ENCODE data around the gene OAT.

OAT gene

GRCh38 chr10:124403548-124403947, 15.2 kb downstream of the OAT start:
- DNase-seq (ENCODE audit: low read depth): no peak

GRCh38 chr10:124402273-124402672, 16.4 kb downstream of the OAT start:
- DNase-seq (ENCODE audit: low read depth): no peak

DNA sequence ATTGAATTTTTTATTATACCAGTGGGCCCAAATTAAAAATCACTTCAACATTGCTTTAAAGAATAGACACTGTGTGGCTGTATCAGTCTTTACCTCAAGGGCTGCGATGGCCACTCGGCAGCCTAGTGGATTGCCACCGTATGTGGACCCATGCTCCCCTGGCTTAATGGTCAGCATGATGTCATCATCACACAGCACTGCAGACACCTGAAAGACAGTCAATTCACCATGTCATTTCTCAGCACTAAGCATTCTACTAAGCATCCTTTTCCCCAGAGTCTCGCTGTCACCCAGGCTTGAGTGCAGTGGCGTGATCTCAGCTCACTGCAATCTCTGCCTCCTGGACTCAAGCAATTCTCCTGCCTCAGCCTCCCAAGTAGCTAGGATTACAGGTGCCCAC, 17.1 kb downstream of the OAT start:
- no peak for DNase-seq (ENCODE audit: low read depth)

GRCh38 chr10:124394583-124394982, 24.1 kb downstream of the OAT start:
- DNase-seq (ENCODE audit: low read depth): no peak

- DNase-seq (ENCODE audit: low read depth): no peak
Measured at GRCh38 chr10:124392626-124393342, 25.9 kb downstream of the OAT start.

DNA sequence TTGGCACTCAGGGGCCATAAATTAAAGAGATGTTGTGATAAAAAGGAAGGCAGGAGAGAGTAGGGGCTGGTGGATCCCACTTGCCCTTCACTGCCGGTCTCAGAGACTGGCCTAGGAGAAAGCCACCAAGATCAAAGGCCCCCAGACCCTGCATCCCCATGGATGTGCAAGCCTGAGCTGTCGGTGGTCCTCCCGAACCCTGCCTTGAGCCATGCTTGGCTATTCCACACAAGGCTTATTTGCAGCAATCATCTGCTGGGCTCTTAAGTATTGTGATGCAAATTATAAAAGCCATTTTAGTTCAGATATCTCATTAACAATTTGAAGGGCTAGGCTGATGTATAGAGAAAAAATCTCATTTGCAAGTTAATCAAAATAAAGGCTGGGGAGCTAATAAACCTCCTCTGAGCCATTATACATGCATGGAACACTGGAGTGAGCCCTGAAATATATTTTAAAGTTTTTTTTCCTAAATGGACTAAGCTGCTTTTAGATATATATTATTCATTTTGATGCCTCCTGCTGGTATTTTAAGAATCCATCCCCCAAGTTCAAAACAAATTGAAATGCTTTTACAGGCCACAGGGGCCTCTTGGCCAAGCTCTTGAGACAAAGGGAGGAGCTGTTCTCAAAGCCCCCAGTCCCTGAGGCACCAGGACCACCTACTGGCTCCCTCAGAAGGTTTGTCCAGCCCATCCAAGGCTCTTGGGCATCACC, 28.1 kb downstream of the OAT start:
- no peak for DNase-seq (ENCODE audit: low read depth)

- no peak for DNase-seq (ENCODE audit: low read depth)
Measured at GRCh38 chr10:124389613-124390361, 28.9 kb downstream of the OAT start.

- peak; percentile 76 for DNase-seq (ENCODE audit: low read depth)
Measured at GRCh38 chr10:124388823-124389612, 29.7 kb downstream of the OAT start.

DNA sequence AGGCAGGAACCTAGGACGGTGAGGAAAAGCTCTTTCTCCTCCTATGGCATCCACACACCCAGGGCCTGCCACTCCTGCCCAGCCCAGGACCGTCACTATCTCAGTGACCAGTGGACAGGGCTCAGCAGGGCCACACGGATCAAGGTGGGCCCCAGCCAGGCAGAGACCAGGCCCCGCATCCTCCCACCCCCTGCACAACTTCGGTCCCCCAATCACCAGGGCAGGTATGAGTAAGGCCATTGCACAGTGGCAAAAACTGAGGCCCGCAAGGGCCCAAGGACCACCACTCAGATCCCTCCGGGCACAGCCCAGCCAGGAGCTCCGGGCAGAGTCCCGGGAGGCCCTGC, 30.3 kb downstream of the OAT start:
- DNase-seq (ENCODE audit: low read depth): no peak

- no peak for DNase-seq (ENCODE audit: low read depth)
Measured at GRCh38 chr10:124387078-124387874, 31.4 kb downstream of the OAT start.

GRCh38 chr10:124386186-124387077, 32.3 kb downstream of the OAT start:
- no peak for DNase-seq (ENCODE audit: low read depth)

DNA sequence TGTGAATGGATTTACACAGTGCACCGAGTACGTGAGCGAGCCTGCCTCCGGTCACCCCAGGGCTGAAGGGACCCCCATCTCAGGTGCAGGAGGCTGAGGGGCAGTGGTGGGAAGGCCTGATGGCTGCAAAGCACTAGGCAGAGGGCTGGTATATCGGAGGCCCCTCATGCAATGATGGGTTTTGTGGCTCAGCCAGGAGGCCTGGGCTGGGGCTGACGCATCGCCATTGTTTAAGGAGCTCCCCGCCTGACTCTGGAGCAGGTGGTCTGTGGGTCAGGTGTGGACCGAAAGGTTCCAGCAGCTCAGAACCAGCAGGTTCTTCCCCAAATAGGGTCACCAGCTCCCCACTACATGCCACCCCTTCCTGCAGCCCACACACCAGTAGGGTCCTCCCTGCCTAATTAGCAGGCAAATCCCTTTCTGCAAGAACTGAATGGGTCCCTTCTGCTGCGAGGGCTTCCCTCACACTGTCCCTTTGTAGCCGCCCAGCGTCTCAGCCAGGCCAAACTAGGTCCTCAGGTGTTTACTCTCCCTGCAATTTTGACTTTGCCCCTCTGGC, 33.0 kb downstream of the OAT start:
- DNase-seq (ENCODE audit: low read depth): no peak

- no peak for DNase-seq (ENCODE audit: low read depth)
Measured at GRCh38 chr10:124384591-124385190, 34.0 kb downstream of the OAT start.

DNA sequence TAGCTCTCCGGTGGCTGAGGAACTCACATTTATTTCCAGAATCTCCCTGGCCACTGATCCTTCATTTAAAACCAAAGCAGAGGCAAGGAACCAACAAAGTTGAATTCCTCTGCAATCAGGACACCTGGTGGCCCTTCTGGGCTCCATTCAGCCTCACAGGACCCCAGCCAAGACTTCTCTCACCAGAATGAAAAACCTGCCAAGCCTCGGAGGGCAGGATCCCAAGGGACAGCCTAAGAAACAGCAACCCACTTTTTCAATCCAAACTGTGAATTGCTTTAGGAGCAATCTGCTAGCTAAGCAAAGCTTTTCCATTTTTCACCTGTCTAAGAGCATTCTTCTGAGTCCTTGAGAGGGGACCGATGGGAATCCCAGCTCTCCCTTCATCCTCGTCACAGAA, 34.6 kb downstream of the OAT start:
- no peak for DNase-seq (ENCODE audit: low read depth)

GRCh38 chr10:124383496-124383895, 35.2 kb downstream of the OAT start:
- DNase-seq (ENCODE audit: low read depth): no peak

DNA sequence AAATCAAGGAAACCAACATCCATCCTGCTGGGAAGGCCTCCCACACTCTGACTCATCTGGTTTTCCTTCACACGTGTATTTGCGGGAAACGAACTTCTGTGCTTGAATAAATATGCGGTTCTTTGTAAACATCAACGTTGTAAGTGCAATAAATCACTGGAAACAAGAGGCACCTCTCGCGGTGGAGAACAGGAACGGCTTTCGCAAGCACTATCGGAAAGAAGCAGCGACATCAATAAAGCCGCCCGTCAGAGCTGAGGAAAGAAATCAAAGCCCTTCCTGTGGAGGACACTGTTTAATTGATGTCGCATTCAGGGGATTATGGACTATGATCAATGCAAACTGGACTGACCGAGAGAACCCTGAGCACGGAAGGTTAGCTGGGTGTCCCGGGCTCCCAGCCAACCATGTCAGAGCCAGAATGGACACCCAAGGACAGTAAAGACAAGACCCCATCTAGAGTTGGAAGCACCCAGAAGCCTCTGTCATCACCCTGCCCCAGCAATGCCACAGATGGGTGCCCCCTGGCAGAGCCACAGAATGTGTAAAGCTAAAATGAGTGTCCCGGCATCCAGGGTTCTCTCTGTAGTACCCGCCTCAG, 37.6 kb downstream of the OAT start:
- DNase-seq (ENCODE audit: low read depth): no peak

DNA sequence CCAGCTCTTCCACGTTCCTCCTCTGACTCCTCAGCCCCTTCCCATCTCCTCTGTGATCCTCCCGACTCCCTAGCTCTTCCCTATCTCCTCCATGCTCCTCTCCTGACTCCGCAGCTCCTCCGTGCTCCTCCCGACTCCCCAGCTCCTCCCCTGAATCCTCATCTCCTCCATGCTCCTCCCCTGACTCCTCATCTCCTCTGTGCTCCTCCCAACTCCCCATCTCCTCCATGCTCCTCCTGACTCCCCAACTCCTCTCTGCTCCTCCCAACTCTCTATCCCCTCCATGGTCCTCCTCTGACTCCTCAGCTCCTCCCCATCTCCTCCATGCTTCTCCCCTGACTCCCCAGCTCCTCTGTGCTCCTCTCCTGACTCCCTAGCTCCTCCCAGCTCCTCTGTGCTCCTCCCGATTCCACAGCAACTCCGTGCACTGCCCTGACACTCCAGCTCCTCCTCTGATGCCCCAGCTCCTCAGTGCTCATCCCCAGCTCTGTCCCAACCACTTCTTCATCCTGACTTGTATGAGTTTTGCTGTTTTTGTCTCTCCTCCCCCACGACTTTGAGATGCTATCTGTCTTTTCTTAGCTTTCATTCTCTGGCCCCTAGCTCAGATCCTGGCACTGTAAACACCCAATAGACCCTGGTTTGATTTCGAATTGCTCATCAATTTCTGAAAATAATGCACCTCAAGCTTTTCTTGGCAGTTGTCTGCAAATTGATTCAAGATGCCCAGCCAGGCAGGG, 38.3 kb downstream of the OAT start:
- DNase-seq (ENCODE audit: low read depth): no peak

- no peak for DNase-seq (ENCODE audit: low read depth)
Measured at GRCh38 chr10:124379609-124380193, 39.0 kb downstream of the OAT start.

Data from T-helper 22 cell (primary cell).